Type B pancreatic cell (in vitro differentiated cells): ENCODE results near the gene RANGRF. TPM values are rescaled to one million over a fixed set of nuclear protein-coding genes. Genes with fewer than 3 reads are reported as not detected.

Experiments
- DNase-seq: peaks from one replicate; pipeline ENCODE4 v3.0.0; 2021; ENCODE audit warnings: mixed read lengths; ENCODE audit not compliant: unreplicated experiment; ENCODE audit errors: extremely low spot score
- H3K27ac Mint-ChIP-seq: 2 replicates; pipeline ENCODE4 v1.8.0; 2021; ENCODE audit warnings: mild to moderate bottlenecking, mixed read lengths
- H3K27me3 Mint-ChIP-seq: 2 replicates; pipeline ENCODE4 v1.8.0; 2021; ENCODE audit warnings: mixed read lengths
- H3K36me3 Mint-ChIP-seq: 2 replicates; pipeline ENCODE4 v1.8.0; 2021; ENCODE audit warnings: mixed read lengths
- H3K4me1 Mint-ChIP-seq: one replicate; pipeline ENCODE4 v1.8.0; 2021; ENCODE audit warnings: mixed read lengths; ENCODE audit not compliant: unreplicated experiment
- H3K4me3 Mint-ChIP-seq: 2 replicates; pipeline ENCODE4 v1.8.0; 2021; ENCODE audit warnings: mild to moderate bottlenecking, mixed read lengths
- H3K9me3 Mint-ChIP-seq: 2 replicates; pipeline ENCODE4 v1.8.0; 2021; ENCODE audit warnings: mixed read lengths
- total RNA-seq: library from RNA; stranded (reverse); gene quantifications from 2 replicates; pipeline ENCODE4 v1.2.1, GENCODE V29; 2021; ENCODE audit warnings: low replicate concordance
- TF ChIP-seq, protein P1 (sequence below): fragments of 200-600 bp; sonication (generic); conservative IDR thresholded peaks from 2 replicates; pipeline ENCODE4 v1.5.0; 2021; ENCODE audit warnings: antibody characterized with exemption, mild to moderate bottlenecking

RANGRF gene
- total RNA-seq, 1 donor from 2014 or later: 30.9 TPM

DNA sequence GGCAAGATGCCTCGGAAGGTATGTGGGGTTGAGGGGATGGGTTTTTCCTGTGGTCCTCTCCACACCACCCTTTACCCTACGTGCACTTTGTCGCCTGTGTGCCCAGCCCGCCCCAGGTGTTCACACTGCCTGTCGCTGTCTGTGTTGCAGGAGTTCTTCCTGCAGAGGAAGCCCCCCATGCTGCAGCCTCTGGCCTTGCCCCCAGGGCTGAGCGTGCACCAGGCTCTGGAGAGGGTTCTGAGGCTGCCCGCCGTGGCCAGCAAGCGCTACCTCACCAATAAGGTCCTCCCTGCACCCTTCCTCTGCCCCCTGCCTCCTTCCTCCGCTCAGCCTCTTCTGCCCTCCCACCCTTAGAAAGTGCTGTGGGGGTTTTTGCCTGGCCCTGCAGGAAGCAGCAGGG is 24.1 kb upstream of the RANGRF start:
- Mint-ChIP-seq H3K9me3 (no peaks in the 10 kb centered on the region), H3K36me3 (peaks cover 11% of the 10 kb centered on the region), H3K4me1 (no peaks in the 10 kb centered on the region), H3K4me3 (no peak overlapping the region), H3K27ac (no peak overlapping the region), H3K27me3 (no peaks in the 10 kb centered on the region)
- TF ChIP-seq, protein P1, sequence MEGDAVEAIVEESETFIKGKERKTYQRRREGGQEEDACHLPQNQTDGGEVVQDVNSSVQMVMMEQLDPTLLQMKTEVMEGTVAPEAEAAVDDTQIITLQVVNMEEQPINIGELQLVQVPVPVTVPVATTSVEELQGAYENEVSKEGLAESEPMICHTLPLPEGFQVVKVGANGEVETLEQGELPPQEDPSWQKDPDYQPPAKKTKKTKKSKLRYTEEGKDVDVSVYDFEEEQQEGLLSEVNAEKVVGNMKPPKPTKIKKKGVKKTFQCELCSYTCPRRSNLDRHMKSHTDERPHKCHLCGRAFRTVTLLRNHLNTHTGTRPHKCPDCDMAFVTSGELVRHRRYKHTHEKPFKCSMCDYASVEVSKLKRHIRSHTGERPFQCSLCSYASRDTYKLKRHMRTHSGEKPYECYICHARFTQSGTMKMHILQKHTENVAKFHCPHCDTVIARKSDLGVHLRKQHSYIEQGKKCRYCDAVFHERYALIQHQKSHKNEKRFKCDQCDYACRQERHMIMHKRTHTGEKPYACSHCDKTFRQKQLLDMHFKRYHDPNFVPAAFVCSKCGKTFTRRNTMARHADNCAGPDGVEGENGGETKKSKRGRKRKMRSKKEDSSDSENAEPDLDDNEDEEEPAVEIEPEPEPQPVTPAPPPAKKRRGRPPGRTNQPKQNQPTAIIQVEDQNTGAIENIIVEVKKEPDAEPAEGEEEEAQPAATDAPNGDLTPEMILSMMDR: no peak
- DNase-seq: no peak

DNA sequence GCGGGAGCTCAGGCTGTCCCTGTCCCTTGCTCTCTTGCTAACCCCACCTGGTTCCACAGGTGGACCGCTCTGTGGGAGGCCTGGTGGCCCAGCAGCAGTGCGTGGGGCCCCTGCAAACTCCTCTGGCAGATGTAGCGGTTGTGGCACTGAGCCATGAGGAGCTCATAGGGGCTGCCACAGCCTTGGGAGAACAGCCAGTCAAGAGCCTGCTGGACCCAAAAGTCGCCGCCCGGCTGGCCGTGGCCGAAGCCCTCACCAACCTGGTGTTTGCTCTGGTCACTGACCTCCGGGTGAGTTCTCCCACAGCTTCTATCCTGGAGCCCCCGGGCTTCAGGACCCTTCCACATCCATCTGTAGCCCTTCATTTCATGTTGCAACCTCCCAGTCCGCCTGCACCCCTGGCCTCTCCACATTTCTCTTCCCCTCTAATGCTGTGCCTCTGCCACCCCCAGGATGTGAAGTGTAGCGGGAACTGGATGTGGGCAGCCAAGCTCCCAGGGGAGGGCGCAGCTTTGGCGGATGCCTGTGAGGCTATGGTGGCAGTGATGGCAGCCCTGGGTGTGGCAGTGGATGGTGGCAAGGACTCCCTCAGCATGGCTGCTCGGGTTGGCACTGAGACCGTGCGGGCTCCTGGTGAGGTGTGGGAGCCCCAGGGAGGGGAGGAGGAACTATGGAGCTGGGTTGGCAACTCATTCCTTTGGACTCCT is 23.5 kb upstream of the RANGRF start:
- no peak for DNase-seq
- Mint-ChIP-seq H3K36me3 (peaks cover 11% of the 10 kb centered on the region), H3K27ac (no peak overlapping the region), H3K4me3 (no peak overlapping the region), H3K27me3 (no peaks in the 10 kb centered on the region), H3K4me1 (no peaks in the 10 kb centered on the region), H3K9me3 (no peaks in the 10 kb centered on the region)
- TF ChIP-seq, protein P1: no peak

DNA sequence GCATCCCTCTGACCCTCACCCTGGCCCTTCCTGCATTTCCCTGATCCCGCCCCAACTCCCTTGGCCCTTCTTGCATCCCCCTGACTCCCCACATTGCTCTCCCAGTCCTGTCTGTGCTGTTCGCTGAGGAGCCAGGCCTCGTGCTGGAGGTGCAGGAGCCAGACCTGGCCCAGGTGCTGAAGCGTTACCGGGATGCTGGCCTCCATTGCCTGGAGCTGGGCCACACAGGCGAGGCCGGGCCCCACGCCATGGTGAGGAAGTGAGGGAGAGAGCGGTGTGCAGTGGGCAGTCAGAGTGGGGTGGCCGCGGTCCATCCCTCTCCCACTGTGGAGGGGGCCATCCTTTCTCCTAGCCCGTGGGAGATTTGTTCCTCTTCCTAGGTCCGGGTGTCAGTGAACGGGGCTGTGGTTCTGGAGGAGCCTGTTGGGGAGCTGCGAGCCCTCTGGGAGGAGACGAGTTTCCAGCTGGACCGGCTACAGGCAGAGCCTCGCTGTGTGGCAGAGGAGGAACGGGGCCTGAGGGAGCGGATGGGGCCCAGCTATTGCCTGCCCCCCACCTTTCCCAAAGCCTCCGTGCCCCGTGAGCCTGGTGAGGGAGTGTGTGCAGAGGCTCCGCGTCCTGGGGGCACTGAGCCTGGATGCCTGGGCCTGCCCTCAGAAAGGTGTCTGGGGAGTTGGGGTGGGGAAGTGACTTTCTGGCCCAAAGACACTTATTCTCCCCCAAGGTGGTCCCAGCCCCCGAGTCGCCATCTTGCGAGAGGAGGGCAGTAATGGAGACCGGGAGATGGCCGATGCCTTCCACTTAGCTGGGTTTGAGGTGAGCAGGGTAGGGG is 21.6 kb upstream of the RANGRF start:
- no peak overlapping the region for H3K4me3 Mint-ChIP-seq
- no peak overlapping the region for H3K27ac Mint-ChIP-seq
- no peaks in the 10 kb centered on the region for H3K4me1 Mint-ChIP-seq

DNA sequence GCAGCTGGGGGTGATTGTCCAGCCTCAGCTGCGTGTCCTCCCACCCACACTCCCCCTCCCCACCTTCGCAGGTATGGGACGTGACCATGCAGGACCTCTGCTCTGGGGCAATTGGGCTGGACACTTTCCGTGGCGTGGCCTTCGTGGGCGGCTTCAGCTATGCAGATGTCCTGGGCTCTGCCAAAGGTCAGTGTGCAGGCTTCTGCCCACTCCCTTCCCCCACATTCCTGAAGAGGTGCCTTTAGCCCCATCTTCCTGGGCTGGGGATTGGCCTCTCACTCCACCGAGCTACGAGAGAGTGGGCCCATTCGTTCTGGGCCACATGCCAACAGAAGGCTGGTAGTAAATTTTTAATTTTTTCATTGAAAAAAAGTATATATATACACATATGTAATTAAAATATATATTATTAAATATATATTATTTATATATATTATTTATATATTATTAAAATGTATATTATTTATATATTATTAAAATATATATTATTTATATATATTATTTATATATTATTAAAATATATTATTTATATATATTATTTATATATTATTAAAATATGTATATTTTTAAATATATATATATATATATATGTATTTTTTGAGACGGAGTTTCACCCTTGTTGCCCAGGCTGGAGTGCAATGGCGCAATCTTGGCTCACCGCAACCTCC is 20.9 kb upstream of the RANGRF start:
- Mint-ChIP-seq H3K27me3 (no peaks in the 10 kb centered on the region), H3K9me3 (no peaks in the 10 kb centered on the region), H3K36me3 (peaks cover 11% of the 10 kb centered on the region), H3K4me3 (no peak overlapping the region), H3K4me1 (no peaks in the 10 kb centered on the region), H3K27ac (no peak overlapping the region)
- DNase-seq: no peak
- TF ChIP-seq, protein P1: no peak

More for the DNA sequence above, 21.6 kb upstream of the RANGRF start:
- Mint-ChIP-seq H3K9me3 (no peaks in the 10 kb centered on the region), H3K36me3 (peaks cover 11% of the 10 kb centered on the region), H3K27me3 (no peaks in the 10 kb centered on the region)
- DNase-seq: no peak
- TF ChIP-seq, protein P1: no peak

DNA sequence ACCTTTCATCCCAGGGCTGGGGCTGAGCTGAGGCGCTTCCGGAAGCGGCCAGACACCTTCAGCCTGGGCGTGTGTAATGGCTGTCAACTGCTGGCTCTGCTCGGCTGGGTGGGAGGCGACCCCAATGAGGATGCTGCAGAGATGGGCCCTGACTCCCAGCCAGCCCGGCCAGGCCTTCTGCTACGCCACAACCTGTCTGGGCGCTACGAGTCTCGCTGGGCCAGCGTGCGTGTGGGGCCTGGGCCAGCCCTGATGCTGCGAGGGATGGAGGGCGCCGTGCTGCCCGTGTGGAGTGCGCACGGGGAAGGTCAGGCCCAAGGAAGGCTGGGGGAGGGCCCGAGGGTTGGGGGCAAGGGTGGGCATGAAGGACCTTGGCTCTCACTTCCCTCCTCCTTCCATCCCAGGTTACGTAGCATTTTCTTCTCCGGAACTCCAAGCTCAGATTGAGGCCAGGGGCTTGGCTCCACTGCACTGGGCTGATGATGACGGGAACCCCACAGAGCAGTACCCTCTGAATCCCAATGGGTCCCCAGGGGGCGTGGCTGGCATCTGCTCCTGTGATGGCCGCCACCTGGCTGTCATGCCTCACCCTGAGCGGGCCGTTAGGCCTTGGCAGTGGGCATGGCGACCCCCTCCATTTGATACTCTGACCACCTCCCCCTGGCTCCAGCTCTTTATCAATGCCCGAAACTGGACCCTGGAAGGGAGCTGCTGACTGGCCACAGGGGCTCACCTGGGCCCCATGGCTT is 19.7 kb upstream of the RANGRF start:
- peaks cover 10% of the 10 kb centered on the region for H3K36me3 Mint-ChIP-seq
- no peaks in the 10 kb centered on the region for H3K4me1 Mint-ChIP-seq
- no peak overlapping the region for H3K27ac Mint-ChIP-seq
- no peak overlapping the region for H3K4me3 Mint-ChIP-seq
- no peak for DNase-seq
- TF ChIP-seq, protein P1: no peak
- H3K9me3 Mint-ChIP-seq: no peaks in the 10 kb centered on the region
- no peaks in the 10 kb centered on the region for H3K27me3 Mint-ChIP-seq
